CD4-positive, alpha-beta memory T cell (primary cell): ENCODE results near the gene ARHGEF11. TPM values are rescaled to one million over a fixed set of nuclear protein-coding genes. Genes with fewer than 3 reads are reported as not detected.

Experiments used
- CTCF ChIA-PET: fragments of 350-600 bp; sonication (Branson Sonifier 250); formaldehyde crosslinking; loops from one replicate; lab custom pipeline; 2021; ENCODE audit warnings: inconsistent platforms; ENCODE audit not compliant: partially characterized antibody; lab: Charles Lee
- POLR2A ChIA-PET: fragments of 350-600 bp; sonication (Branson Sonifier 250); formaldehyde crosslinking; loops from one replicate; lab custom pipeline; 2021; ENCODE audit not compliant: partially characterized antibody; lab: Charles Lee
- DNase-seq, 5 donors: peaks; one replicate each; pipeline versions ENCODE4 v3.0.0 to v3.0.0-alpha.2; 2020 to 2022; ENCODE audit warnings: mixed read lengths in 1 of 5
- H3K27ac ChIP-seq: one replicate; pipeline ENCODE4 v1.7.0; 2013; ENCODE audit warnings: low read depth, low read length
- H3K27me3 ChIP-seq: 2 replicates; pipeline ENCODE4 v1.7.0; 2013; ENCODE audit warnings: mild to moderate bottlenecking, low read length, moderate library complexity; ENCODE audit not compliant: insufficient read depth
- H3K36me3 ChIP-seq: 2 replicates; pipeline ENCODE4 v1.7.0; 2013; ENCODE audit warnings: mild to moderate bottlenecking, low read length, moderate library complexity; ENCODE audit not compliant: insufficient read depth
- H3K4me1 ChIP-seq: 2 replicates; pipeline ENCODE4 v1.7.0; 2013; ENCODE audit warnings: mild to moderate bottlenecking, low read length, moderate library complexity; ENCODE audit not compliant: insufficient read depth
- H3K4me3 ChIP-seq, 2 donors: one replicate each; pipeline ENCODE4 v1.7.0; 2013; ENCODE audit warnings: low read length in 2 of 2, mild to moderate bottlenecking in 1 of 2
- H3K9me3 ChIP-seq, 2 donors: one replicate each; pipeline ENCODE4 v1.7.0; 2013; ENCODE audit warnings: low read length in 2 of 2, control low read depth in 1 of 2; ENCODE audit not compliant: control insufficient read depth in 1 of 2
- H3K27ac Mint-ChIP-seq, 7 donors: one replicate each; pipeline ENCODE4 v1.8.0; 2020 to 2021; ENCODE audit warnings: mixed read lengths in 7 of 7, mild to moderate bottlenecking in 6 of 7, inconsistent platforms in 3 of 7, moderate library complexity in 3 of 7
- H3K27me3 Mint-ChIP-seq, 2 donors: one replicate each; pipeline ENCODE4 v1.8.0; 2020 to 2021; ENCODE audit warnings: mixed read lengths in 2 of 2
- H3K36me3 Mint-ChIP-seq, 2 donors: one replicate each; pipeline ENCODE4 v1.8.0; 2020 to 2021; ENCODE audit warnings: mixed read lengths in 2 of 2, inconsistent platforms in 1 of 2, mild to moderate bottlenecking in 1 of 2
- H3K4me1 Mint-ChIP-seq, 4 donors: one replicate each; pipeline ENCODE4 v1.8.0; 2020 to 2021; ENCODE audit warnings: mixed read lengths in 4 of 4, mild to moderate bottlenecking in 1 of 4
- H3K4me3 Mint-ChIP-seq, 8 donors: one replicate each; pipeline ENCODE4 v1.8.0; 2020 to 2021; ENCODE audit warnings: mixed read lengths in 8 of 8, mild to moderate bottlenecking in 7 of 8, moderate library complexity in 6 of 8, inconsistent platforms in 3 of 8
- H3K9me3 Mint-ChIP-seq, 8 donors: one replicate each; pipeline ENCODE4 v1.8.0; 2020 to 2021; ENCODE audit warnings: mixed read lengths in 8 of 8, mild to moderate bottlenecking in 5 of 8, inconsistent platforms in 3 of 8, moderate library complexity in 1 of 8
- intact Hi-C: fragments of 100-400 bp; cut with micrococcal nuclease; formaldehyde crosslinking; loops from one replicate; pipeline ENCODE4 v1.15.1; 2023
- microRNA-seq: library from miRNA; unstranded; fragments of <30 nt; microRNA quantifications from one replicate; pipeline ENCODE4 v1.2.0, GENCODE V29; 2021; ENCODE audit warnings: borderline replicate concordance, borderline number of aligned reads, borderline microRNAs expressed, mixed read lengths
- polyA plus RNA-seq, 2 donors: library from polyadenylated mRNA; unstranded; fragments of 300-500 nt; fragmentation: Illumina TruSeq; gene quantifications; one replicate each; pipeline ENCODE4 v1.2.3, GENCODE V29; 2021
- total RNA-seq, 2 experiments: library from RNA; stranded (reverse); gene quantifications; one replicate each; pipeline ENCODE4 v1.2.3, GENCODE V29; 2021

ARHGEF11 gene
- total and polyA plus RNA-seq, 4 experiments from 2014 or later, result 7.9 to 24.1 (median 20.9) TPM

- Histone ChIP-seq H3K36me3 (no peaks in the 10 kb centered on the region), H3K27ac (no peak overlapping the region), H3K9me3 (no peaks in the 10 kb centered on the region), H3K4me1 (peaks cover 10% of the 10 kb centered on the region), H3K4me3 (no peak overlapping the region), H3K27me3 (no peaks in the 10 kb centered on the region)
- peaks cover 20 to 41% of the 10 kb centered on the region in 2 donors for H3K27me3 Mint-ChIP-seq
- peaks cover 5 to 17% (median 6%) of the 10 kb centered on the region in 4 donors for H3K4me1 Mint-ChIP-seq
- intact Hi-C loops, result no loop called here
- peak in 1 of 5 donors; percentile 13 for DNase-seq
- ChIA-PET CTCF (interaction anchor here (1.2 to 7.7 kb wide), 5 partner anchors 27 to 198 kb away, joined by 3 to 130 read pairs (median 4); partner anchors contain the start of gene NTRK1), POLR2A (no interaction called here)
- peaks cover 0 to 2% (median 0%) of the 10 kb centered on the region in 8 donors for H3K9me3 Mint-ChIP-seq
- H3K4me3 Mint-ChIP-seq, result no peak overlapping the region
- H3K36me3 Mint-ChIP-seq, result no peaks in the 10 kb centered on the region
- no peak overlapping the region for H3K27ac Mint-ChIP-seq
Measured at GRCh38 chr1:156887734-156888133, 157.8 kb downstream of the ARHGEF11 start.

- Histone ChIP-seq H3K27me3 (no peaks in the 10 kb centered on the region), H3K4me3 (no peak overlapping the region), H3K36me3 (no peaks in the 10 kb centered on the region), H3K9me3 (no peaks in the 10 kb centered on the region), H3K27ac (no peak overlapping the region), H3K4me1 (peaks cover 5% of the 10 kb centered on the region)
- Mint-ChIP-seq H3K9me3 (peaks cover 0 to 2% (median 0%) of the 10 kb centered on the region in 8 donors), H3K4me3 (no peak overlapping the region), H3K27me3 (peaks cover 20 to 45% of the 10 kb centered on the region in 2 donors), H3K27ac (no peak overlapping the region), H3K36me3 (no peaks in the 10 kb centered on the region), H3K4me1 (peaks cover 5 to 14% (median 6%) of the 10 kb centered on the region in 4 donors)
- intact Hi-C loops, result no loop called here
- ChIA-PET POLR2A (no interaction called here), CTCF (interaction anchor here (1.2 to 7.7 kb wide), 5 partner anchors 26 to 197 kb away, joined by 3 to 130 read pairs (median 4); partner anchors contain the start of gene NTRK1)
- no peak for DNase-seq
Measured at GRCh38 chr1:156887317-156887716, 158.2 kb downstream of the ARHGEF11 start.

GRCh38 chr1:156886583-156887281 lies 158.8 kb downstream of the ARHGEF11 start:
- Mint-ChIP-seq H3K27ac (no peak overlapping the region), H3K36me3 (no peaks in the 10 kb centered on the region), H3K4me3 (no peak overlapping the region), H3K4me1 (peaks cover 2 to 8% (median 3%) of the 10 kb centered on the region in 4 donors), H3K27me3 (peaks cover 26 to 48% of the 10 kb centered on the region in 2 donors), H3K9me3 (peaks cover 0 to 2% (median 0%) of the 10 kb centered on the region in 8 donors)
- ChIA-PET CTCF (interaction anchor here (1.1 to 7.7 kb wide), 5 partner anchors 26 to 160 kb away, joined by 3 to 130 read pairs (median 3); partner anchors contain the start of gene NTRK1), POLR2A (no interaction called here)
- no peaks in the 10 kb centered on the region for H3K36me3 ChIP-seq
- H3K27me3 ChIP-seq, result no peaks in the 10 kb centered on the region
- no peak overlapping the region for H3K27ac ChIP-seq
- intact Hi-C loops, result no loop called here
- no peak for DNase-seq
- no peak overlapping the region for H3K4me3 ChIP-seq
- no peaks in the 10 kb centered on the region for H3K4me1 ChIP-seq
- no peaks in the 10 kb centered on the region for H3K9me3 ChIP-seq

- Histone ChIP-seq H3K4me3 (no peak overlapping the region), H3K27me3 (no peaks in the 10 kb centered on the region), H3K9me3 (no peaks in the 10 kb centered on the region), H3K36me3 (no peaks in the 10 kb centered on the region), H3K4me1 (no peaks in the 10 kb centered on the region), H3K27ac (no peak overlapping the region)
- POLR2A ChIA-PET, result no interaction called here
- no peak for DNase-seq
- CTCF ChIA-PET, result interaction anchor here (1.1 to 7.7 kb wide), 4 partner anchors 43 to 160 kb away, joined by 3 to 130 read pairs (median 4); no protein-coding TSS in a partner anchor
- peaks cover 0 to 2% (median 0%) of the 10 kb centered on the region in 8 donors for H3K9me3 Mint-ChIP-seq
- peaks cover 0 to 5% (median 3%) of the 10 kb centered on the region in 4 donors for H3K4me1 Mint-ChIP-seq
- H3K27ac Mint-ChIP-seq, result no peak overlapping the region
- H3K36me3 Mint-ChIP-seq, result no peaks in the 10 kb centered on the region
- H3K4me3 Mint-ChIP-seq, result no peak overlapping the region
- intact Hi-C loops, result no loop called here
- H3K27me3 Mint-ChIP-seq, result peaks cover 28 to 53% of the 10 kb centered on the region in 2 donors
Measured at GRCh38 chr1:156885880-156886355, 159.6 kb downstream of the ARHGEF11 start.

GRCh38 chr1:156885314-156885713 lies 160.2 kb downstream of the ARHGEF11 start:
- no peak for DNase-seq
- Mint-ChIP-seq H3K4me3 (no peak overlapping the region), H3K27ac (no peak overlapping the region), H3K4me1 (peaks cover 0 to 3% (median 3%) of the 10 kb centered on the region in 4 donors), H3K27me3 (peaks cover 29 to 51% of the 10 kb centered on the region in 2 donors), H3K36me3 (no peaks in the 10 kb centered on the region), H3K9me3 (peaks cover 0 to 2% (median 0%) of the 10 kb centered on the region in 8 donors)
- Histone ChIP-seq H3K4me1 (no peaks in the 10 kb centered on the region), H3K27me3 (no peaks in the 10 kb centered on the region), H3K9me3 (no peaks in the 10 kb centered on the region), H3K27ac (no peak overlapping the region), H3K4me3 (no peak overlapping the region), H3K36me3 (no peaks in the 10 kb centered on the region)
- intact Hi-C loops, result no loop called here
- POLR2A ChIA-PET, result no interaction called here
- CTCF ChIA-PET, result interaction anchor here (1.1 to 1.3 kb wide), 2 partner anchors 47 to 159 kb away, joined by 3 to 4 read pairs; no protein-coding TSS in a partner anchor

Small RNAs within 50 kb of the gene (microRNA-seq; reads per million reads assigned to microRNA genes)
- not detected for gene MIR765

Other genes starting within 250 kb of the ARHGEF11 start
- gene SH2D2A, start 228.9 kb downstream of the ARHGEF11 start, total RNA-seq, result 10 to 100 TPM; 55.1 to 63.6 TPM
- 10 to 100 TPM; 29.1 to 53.9 TPM for gene SH2D2A, start 228.9 kb downstream of the ARHGEF11 start, polyA plus RNA-seq
- gene INSRR, start 186.6 kb downstream of the ARHGEF11 start, total RNA-seq, result under 1 TPM in 1 of 2 experiments, not detected in 1; 0.06 TPM
- not detected for gene INSRR, start 186.6 kb downstream of the ARHGEF11 start, polyA plus RNA-seq
- gene NTRK1, start 184.9 kb downstream of the ARHGEF11 start, total RNA-seq, result under 1 TPM in 1 of 2 experiments, not detected in 1; 0.23 TPM
- not detected for gene NTRK1, start 184.9 kb downstream of the ARHGEF11 start, polyA plus RNA-seq
- gene PEAR1, start 152.0 kb downstream of the ARHGEF11 start, total RNA-seq, result under 1 TPM; 0.32 to 0.36 TPM
- gene PEAR1, start 152.0 kb downstream of the ARHGEF11 start, polyA plus RNA-seq, result not detected
- gene LRRC71, start 125.1 kb downstream of the ARHGEF11 start, total RNA-seq, result not detected
- not detected for gene LRRC71, start 125.1 kb downstream of the ARHGEF11 start, polyA plus RNA-seq
- not detected for gene ETV3L, start 54.1 kb upstream of the ARHGEF11 start, total RNA-seq
- not detected for gene ETV3L, start 54.1 kb upstream of the ARHGEF11 start, polyA plus RNA-seq
- 10 to 100 TPM; 30.5 to 31.8 TPM for gene ETV3, start 92.7 kb upstream of the ARHGEF11 start, total RNA-seq
- 10 to 100 TPM in 1 of 2 donors, 1 to 10 TPM in 1; 7.3 to 11.2 TPM for gene ETV3, start 92.7 kb upstream of the ARHGEF11 start, polyA plus RNA-seq